Measurements from ENCODE around the gene PPP2R5C. TPM values are rescaled to one million over a fixed set of nuclear protein-coding genes. Genes with fewer than 3 reads are reported as not detected.

Gene PPP2R5C
- total and polyA plus RNA-seq, 2 of the 8 experiments (the other 6 are each of a cell fraction or from before 2014, with no cell fraction given): 49.6 to 95.9 TPM

GRCh38 chr14:101780390-101780789 is 18.9 kb downstream of the PPP2R5C start:
- Histone ChIP-seq H2AK5ac (ENCODE audit: low read depth, low read length) (no peak overlapping the region), H2AFZ (ENCODE audit: low read length) (no peak overlapping the region), H2BK12ac (ENCODE audit: low read depth, low read length) (0 out of 2 replicates have a peak overlapping the region, but pooled peaks have one; percentile 33), H3K27ac (ENCODE audit: low read depth, low read length) (no peak overlapping the region), H3K23ac (ENCODE audit: insufficient read length) (no peak overlapping the region), H3K56ac (replicated peaks; ENCODE audit: insufficient read length, low read depth, low read length) (no peak overlapping the region), H3K9me3 (ENCODE audit: insufficient read depth in 2 of 2, low read depth in 1 of 2, low read length in 1 of 2) (no peaks in the 10 kb centered on the region), H3K27me3 (replicated peaks in 1 of 4; ENCODE audit: control insufficient read depth in 3 of 4, extremely low read depth in 1 of 4, insufficient read depth in 3 of 4, low read length in 3 of 4) (peaks cover 4 to 32% (median 29%) of the 10 kb centered on the region in 4 experiments), H3K4me2 (ENCODE audit: insufficient read depth in 1 of 2, low read depth in 2 of 2, low read length in 2 of 2) (peak overlapping the region; percentile 93), H4K5ac (ENCODE audit: insufficient read length, low read depth, low read length) (no peak overlapping the region), H3K23me2 (ENCODE audit: low read depth, low read length) (peaks cover 15% of the 10 kb centered on the region; the same call in 1 of the 2 replicates), H3K18ac (ENCODE audit: extremely low read depth, low read length) (no peak overlapping the region), H4K91ac (replicated peaks; ENCODE audit: insufficient read length, low read length) (no peak overlapping the region), H3K4me1 (replicated peaks in 1 of 4; ENCODE audit: control insufficient read depth in 3 of 4, insufficient read depth in 4 of 4, low read length in 3 of 4) (peaks cover 3 to 7% (median 6%) of the 10 kb centered on the region in 4 experiments; a peak in 6 of 7 replicates), H3K79me2 (ENCODE audit: control insufficient read depth in 1 of 2, insufficient read depth in 2 of 2, low read length in 2 of 2) (no peaks in the 10 kb centered on the region), H2BK20ac (ENCODE audit: low read length) (no peak overlapping the region), H4K20me1 (replicated peaks in 1 of 2; ENCODE audit: control insufficient read depth in 1 of 2, insufficient read depth in 2 of 2, low read length in 2 of 2) (peaks cover 0 to 13% of the 10 kb centered on the region in 2 experiments), H2BK5ac (ENCODE audit: low read depth, low read length) (no peak overlapping the region), H3K79me1 (ENCODE audit: low read depth, low read length) (no peaks in the 10 kb centered on the region), H3K14ac (ENCODE audit: insufficient read length) (no peak overlapping the region), H4K8ac (ENCODE audit: extremely low read depth, insufficient read depth, low read length) (no peak overlapping the region; the same call in 1 of the 2 replicates), H2BK15ac (ENCODE audit: low read length) (peak overlapping the region; percentile 61; the same call in 1 of the 2 replicates), H3K36me3 (ENCODE audit: control insufficient read depth in 2 of 4, insufficient read depth in 4 of 4, low read length in 3 of 4) (no peaks in the 10 kb centered on the region), H3K4ac (replicated peaks; ENCODE audit: insufficient read length, low read depth, low read length) (no peak overlapping the region), H3K9ac (replicated peaks in 1 of 4; ENCODE audit: extremely low read depth in 1 of 4, low read depth in 3 of 4, low read length in 3 of 4) (no peak overlapping the region), H2BK120ac (replicated peaks; ENCODE audit: low read depth, low read length) (peak overlapping the region; percentile 76), H3K4me3 (ENCODE audit: extremely low read depth in 1 of 4, insufficient read depth in 2 of 4, low read depth in 3 of 4, low read length in 4 of 4) (peak overlapping the region; percentile 65 to 84 (median 78))
- ChIA-PET CTCF (ENCODE audit: partially characterized antibody) (interaction anchor here (0.7 to 1.5 kb wide), 3 partner anchors 9 to 98 kb away, joined by 3 to 13 read pairs (median 3); no protein-coding TSS in a partner anchor), POLR2A (ENCODE audit: partially characterized antibody) (interaction anchor here (0.6 kb wide), 1 partner anchor 9 kb away, joined by 3 read pairs; no protein-coding TSS in a partner anchor)
- WGBS, 2 experiments (ENCODE audit: extremely low coverage in 1 of 2, insufficient coverage in 1 of 2, insufficient read length in 1 of 2, insufficient replicate concordance in 2 of 2, low coverage in 1 of 2, low lambda C conversion rate in 2 of 2, missing lambda C conversion rate in 1 of 2): 19% methylated on average over 11 of the region's 11 CpGs; no CpG with 5 or more reads in 1 of the 2 experiments
- no peak for DNase-seq (ENCODE audit: low read depth in 1 of 2, low spot score in 2 of 2)
- no peak for FAIRE-seq
- no peak for TF ChIP-seq KDM5A (IDR thresholded peaks at IDR 0.05; ENCODE audit: low read length)
- no peak for TF ChIP-seq MAX (IDR thresholded peaks at IDR 0.05)
- TF ChIP-seq CBX8 (IDR thresholded peaks at IDR 0.05; ENCODE audit: borderline replicate concordance, low read depth, low read length): no peak
- no peak for TF ChIP-seq PHF8 (conservative IDR thresholded peaks at IDR 0.05; ENCODE audit: low read depth, low read length)
- no peak for TF ChIP-seq SP4 (IDR thresholded peaks at IDR 0.05; ENCODE audit: low read length)
- TF ChIP-seq SP2 (IDR thresholded peaks at IDR 0.05; ENCODE audit: low read length): no peak
- TF ChIP-seq SIN3A (conservative IDR thresholded peaks at IDR 0.05 in 1 of 2, IDR thresholded peaks at IDR 0.05 in 1 of 2; ENCODE audit: low read depth in 1 of 2, low read length in 2 of 2): 0 out of 4 replicates have a peak, but pooled peaks of 1 of the 2 experiments have one; percentile 3
- TF ChIP-seq POU5F1 (IDR thresholded peaks at IDR 0.05; ENCODE audit: low read depth, low read length): no peak
- no peak for TF ChIP-seq KDM4A (IDR thresholded peaks at IDR 0.05; ENCODE audit: low read depth, low read length, severe bottlenecking)
